ENCODE measurements around the gene PPP1R11. TPM values are rescaled to one million over a fixed set of nuclear protein-coding genes. Genes with fewer than 3 reads are reported as not detected.

PPP1R11 gene
- total RNA-seq, 1 donor from 2014 or later: 52.3 TPM

DNA sequence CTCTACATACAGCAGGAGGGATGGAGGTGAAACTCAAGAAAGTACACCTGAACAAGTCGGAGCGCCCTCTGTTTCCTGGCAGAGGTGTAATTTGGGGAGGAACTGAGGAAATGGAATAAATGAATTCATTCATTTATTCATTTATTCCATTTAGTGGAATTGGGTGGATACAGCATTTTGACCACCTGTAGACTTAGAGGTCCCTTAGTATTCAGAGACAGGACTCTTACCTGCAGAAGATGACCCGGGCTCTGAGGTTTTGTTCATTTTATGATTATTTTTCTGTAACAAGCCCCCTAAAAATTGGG, 36.8 kb downstream of the PPP1R11 start:
- TF ChIP-seq CTCF (IDR thresholded peaks at IDR 0.05; ENCODE audit: partially characterized antibody, unreplicated experiment): no peak

GRCh38 chr6:30104661-30105060, 37.7 kb downstream of the PPP1R11 start:
- Mint-ChIP-seq H3K36me3 (ENCODE audit: unreplicated experiment) (no peaks in the 10 kb centered on the region), H3K27me3 (ENCODE audit: unreplicated experiment) (peaks cover 24% of the 10 kb centered on the region), H3K4me1 (ENCODE audit: low read depth, unreplicated experiment) (peaks cover 10% of the 10 kb centered on the region), H3K27ac (ENCODE audit: unreplicated experiment) (no peak overlapping the region), H3K4me3 (ENCODE audit: unreplicated experiment) (no peak overlapping the region), H3K9me3 (ENCODE audit: unreplicated experiment) (peaks cover 6% of the 10 kb centered on the region)
- TF ChIP-seq CTCF (IDR thresholded peaks at IDR 0.05; ENCODE audit: partially characterized antibody, unreplicated experiment): no peak
- DNase-seq: no peak

More for the DNA sequence above, 36.8 kb downstream of the PPP1R11 start:
- peak overlapping the region; percentile 89 for H3K4me3 Mint-ChIP-seq (ENCODE audit: unreplicated experiment)
- no peak overlapping the region for H3K27ac Mint-ChIP-seq (ENCODE audit: unreplicated experiment)
- peaks cover 6% of the 10 kb centered on the region for H3K9me3 Mint-ChIP-seq (ENCODE audit: unreplicated experiment)
- H3K27me3 Mint-ChIP-seq (ENCODE audit: unreplicated experiment): peaks cover 27% of the 10 kb centered on the region
- no peak for DNase-seq
- peaks cover 10% of the 10 kb centered on the region for H3K4me1 Mint-ChIP-seq (ENCODE audit: low read depth, unreplicated experiment)
- H3K36me3 Mint-ChIP-seq (ENCODE audit: unreplicated experiment): no peaks in the 10 kb centered on the region

DNA sequence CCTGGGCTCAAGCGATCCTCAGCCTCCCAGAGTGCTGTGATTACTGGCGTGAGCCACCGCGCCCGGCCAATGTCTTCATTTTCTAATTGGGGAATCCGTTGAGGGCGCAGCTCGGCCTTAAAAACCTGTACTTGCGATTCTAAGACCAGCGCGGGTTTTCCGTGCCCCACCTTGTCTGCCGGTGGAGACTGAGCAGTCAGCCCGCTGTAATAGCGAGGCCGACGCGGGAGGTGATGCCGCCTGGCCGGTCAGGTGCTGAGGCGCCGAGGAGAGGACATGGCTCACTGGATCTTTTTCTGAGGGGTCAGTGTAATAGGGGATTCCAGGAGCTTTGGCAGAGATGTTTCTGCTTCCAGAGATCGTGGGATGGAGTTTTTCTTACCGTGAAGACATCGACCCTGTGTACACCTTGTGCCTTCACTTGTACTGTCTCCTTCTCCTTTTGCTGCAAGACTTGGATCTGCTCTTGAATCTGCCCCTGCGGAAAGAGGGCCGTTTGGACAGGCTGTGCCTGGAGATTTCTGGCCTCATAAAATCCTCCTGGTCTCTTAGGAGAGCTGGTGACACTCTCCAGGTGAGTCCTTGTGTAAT, 44.4 kb downstream of the PPP1R11 start:
- DNase-seq: no peak
- Mint-ChIP-seq H3K36me3 (ENCODE audit: unreplicated experiment) (no peaks in the 10 kb centered on the region), H3K9me3 (ENCODE audit: unreplicated experiment) (no peaks in the 10 kb centered on the region), H3K4me3 (ENCODE audit: unreplicated experiment) (no peak overlapping the region), H3K27ac (ENCODE audit: unreplicated experiment) (no peak overlapping the region), H3K4me1 (ENCODE audit: low read depth, unreplicated experiment) (no peaks in the 10 kb centered on the region), H3K27me3 (ENCODE audit: unreplicated experiment) (peaks cover 10% of the 10 kb centered on the region)
- TF ChIP-seq CTCF (IDR thresholded peaks at IDR 0.05; ENCODE audit: partially characterized antibody, unreplicated experiment): no peak

DNA sequence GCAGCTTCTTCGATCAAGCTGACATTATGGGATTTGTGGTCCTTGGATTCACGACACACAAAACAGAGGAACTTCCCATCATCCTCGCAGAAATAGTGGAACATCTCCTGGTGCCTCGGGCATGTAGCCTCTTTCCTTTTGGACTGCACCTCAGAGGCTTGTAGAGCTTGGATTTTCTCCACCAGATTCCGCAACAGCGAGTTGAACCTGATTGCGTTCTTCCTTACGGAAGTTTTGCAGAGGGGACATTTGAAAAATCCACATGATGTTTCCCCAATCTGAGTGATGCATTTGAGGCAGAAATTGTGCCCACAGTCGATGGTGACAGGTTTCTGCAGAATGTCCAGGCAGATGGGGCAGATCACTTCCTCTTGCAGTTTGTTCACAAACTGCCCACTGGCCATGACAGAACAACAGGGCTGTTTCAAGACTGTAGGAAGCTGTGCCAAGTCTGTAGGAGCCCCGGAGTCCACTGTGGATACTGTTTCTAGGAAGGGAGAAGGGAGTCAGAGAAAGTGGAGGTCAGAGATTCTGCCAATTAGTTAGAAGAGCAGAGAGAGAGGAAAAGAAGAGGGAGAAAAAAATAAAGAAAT, 45.5 kb downstream of the PPP1R11 start:
- no peak for TF ChIP-seq CTCF (IDR thresholded peaks at IDR 0.05; ENCODE audit: partially characterized antibody, unreplicated experiment)
- Mint-ChIP-seq H3K27ac (ENCODE audit: unreplicated experiment) (no peak overlapping the region), H3K36me3 (ENCODE audit: unreplicated experiment) (no peaks in the 10 kb centered on the region), H3K27me3 (ENCODE audit: unreplicated experiment) (peaks cover 10% of the 10 kb centered on the region), H3K4me1 (ENCODE audit: low read depth, unreplicated experiment) (no peaks in the 10 kb centered on the region), H3K9me3 (ENCODE audit: unreplicated experiment) (no peaks in the 10 kb centered on the region), H3K4me3 (ENCODE audit: unreplicated experiment) (no peak overlapping the region)
- no peak for DNase-seq

DNA sequence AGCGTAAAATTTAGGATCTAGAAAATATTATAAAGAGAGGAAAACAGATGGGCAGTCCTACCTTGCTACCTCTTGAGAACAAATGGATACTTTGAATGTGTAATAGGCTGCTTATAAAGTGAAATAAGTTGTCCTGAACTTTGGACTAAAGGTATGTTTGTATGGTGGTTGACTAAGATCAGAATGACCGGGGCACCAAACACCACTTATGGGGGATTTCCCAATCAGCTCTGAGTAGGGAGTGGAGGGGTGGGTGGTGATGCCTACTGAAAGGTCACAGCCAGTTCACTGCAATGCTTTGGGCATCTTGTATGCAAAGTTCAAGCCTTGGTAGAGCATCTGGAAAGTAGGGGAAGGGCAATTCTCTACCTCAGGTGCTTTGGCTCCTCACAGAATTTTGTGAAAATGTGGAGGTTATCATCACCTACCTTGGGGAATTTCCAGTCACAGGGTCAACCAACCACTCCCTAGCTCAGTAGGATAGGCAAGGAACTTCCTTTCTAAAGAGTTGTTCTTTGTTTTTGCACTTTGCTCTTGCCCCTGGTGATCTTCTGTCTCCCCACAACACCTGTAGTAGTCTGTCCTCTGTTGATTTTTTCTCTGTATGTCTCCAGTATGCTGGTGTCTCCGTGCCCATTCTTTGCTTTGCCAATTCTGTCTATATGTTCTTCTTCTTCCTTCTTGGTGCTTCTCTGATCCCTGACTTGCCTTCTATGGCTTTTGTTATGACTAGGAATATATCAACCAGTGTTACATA, 46.2 kb downstream of the PPP1R11 start, which contains the start of gene TRIM31:
Gene TRIM31, minus strand, starts transcription at position 88 of the 757 bp plus-strand sequence. CDS start 285 bp downstream, outside the sequence.
- peaks cover 5% of the 10 kb centered on the region for H3K27me3 Mint-ChIP-seq (ENCODE audit: unreplicated experiment)
- DNase-seq: no peak
- no peak for TF ChIP-seq CTCF (IDR thresholded peaks at IDR 0.05; ENCODE audit: partially characterized antibody, unreplicated experiment)
- no peaks in the 10 kb centered on the region for H3K36me3 Mint-ChIP-seq (ENCODE audit: unreplicated experiment)
- no peak within 1 kb of the TSS for H3K4me3 Mint-ChIP-seq (ENCODE audit: unreplicated experiment)
- H3K9me3 Mint-ChIP-seq (ENCODE audit: unreplicated experiment): no peaks in the 10 kb centered on the region
- no peaks in the 10 kb centered on the region for H3K4me1 Mint-ChIP-seq (ENCODE audit: low read depth, unreplicated experiment)
- H3K27ac Mint-ChIP-seq (ENCODE audit: unreplicated experiment): no peak within 1 kb of the TSS

All from glutamatergic neuron (in vitro differentiated cells).